HL-60 (cell line): ENCODE data around the gene RNLS.

Experiments used
- DNase-seq, 2 experiments: peaks; one replicate each; pipeline ENCODE4 v3.0.0-alpha.2; 2010 to 2020; ENCODE audit warnings: low read depth in 1 of 2, low spot score in 1 of 2
- H3K27ac ChIP-seq: fragments of 250-450 bp; sonication (Bioruptor Pico); replicated peaks from 2 replicates; pipeline ENCODE4 v1.5.1; 2020; ENCODE audit warnings: mild to moderate bottlenecking, moderate library complexity
- H3K27me3 ChIP-seq: fragments of 250-450 bp; sonication (Bioruptor Pico); 2 replicates; pipeline ENCODE4 v1.5.1; 2021; ENCODE audit warnings: mild to moderate bottlenecking, moderate library complexity; ENCODE audit not compliant: insufficient read depth, poor library complexity, severe bottlenecking
- H3K4me3 ChIP-seq: replicated peaks from 2 replicates; pipeline ENCODE4 v1.5.1; 2011; ENCODE audit warnings: mild to moderate bottlenecking, control low read depth, low read length; ENCODE audit not compliant: insufficient read depth
- CTCF ChIP-seq: IDR thresholded peaks from one replicate; pipeline ENCODE4 v1.5.1; 2011; ENCODE audit warnings: low read length, control low read depth, inconsistent platforms; ENCODE audit not compliant: insufficient read depth
- GABPA ChIP-seq: IDR thresholded peaks from 2 replicates; pipeline ENCODE4 v1.6.1; 2012; ENCODE audit warnings: low read depth
- POLR2AphosphoS5 ChIP-seq: IDR thresholded peaks from 2 replicates; pipeline ENCODE4 v1.6.1; 2012; ENCODE audit warnings: low read depth
- REST ChIP-seq: IDR thresholded peaks from 2 replicates; pipeline ENCODE4 v1.6.1; 2012; ENCODE audit warnings: low read depth; ENCODE audit not compliant: insufficient replicate concordance
- SPI1 ChIP-seq: IDR thresholded peaks from 2 replicates; pipeline ENCODE4 v1.6.1; 2012; ENCODE audit warnings: low read depth, mild to moderate bottlenecking, borderline replicate concordance

The RNLS gene

GRCh38 chr10:88546497-88546896, 36.6 kb downstream of the RNLS start:
- no peaks in the 10 kb centered on the region for H3K27me3 ChIP-seq

GRCh38 chr10:88545359-88545758, 37.8 kb downstream of the RNLS start:
- no peak for TF ChIP-seq CTCF
- no peak for TF ChIP-seq SPI1
- TF ChIP-seq REST, result no peak
- TF ChIP-seq POLR2AphosphoS5, result no peak
- TF ChIP-seq GABPA, result no peak
- Histone ChIP-seq H3K27ac (no peak overlapping the region), H3K4me3 (no peak overlapping the region), H3K27me3 (no peaks in the 10 kb centered on the region)
- no peak for DNase-seq

More at GRCh38 chr10:88546497-88546896, 36.6 kb downstream of the RNLS start:
- no peak for TF ChIP-seq GABPA
- TF ChIP-seq CTCF, result no peak
- no peak for TF ChIP-seq REST
- TF ChIP-seq SPI1, result no peak
- TF ChIP-seq POLR2AphosphoS5, result no peak
- no peak overlapping the region for H3K27ac ChIP-seq
- DNase-seq, result no peak
- no peak overlapping the region for H3K4me3 ChIP-seq

- no peak overlapping the region for H3K4me3 ChIP-seq
- no peak overlapping the region for H3K27ac ChIP-seq
- DNase-seq, result no peak
- no peaks in the 10 kb centered on the region for H3K27me3 ChIP-seq
- TF ChIP-seq SPI1, result peak; percentile 24; the same call in 1 of the 2 replicates
- no peak for TF ChIP-seq GABPA
- no peak for TF ChIP-seq REST
- TF ChIP-seq CTCF, result no peak
Observed at GRCh38 chr10:88544140-88544870, 38.8 kb downstream of the RNLS start.
